HG03025 (cell line): ENCODE data around the gene ITGA1.

Source experiments
- ATAC-seq: cut with Tn5 transposase; IDR thresholded peaks from one replicate; pipeline ENCODE4 v1.9.1; 2021; ENCODE audit warnings: mild to moderate bottlenecking, moderate library complexity; ENCODE audit not compliant: unreplicated experiment, low FRiP score

The ITGA1 gene

GRCh38 chr5:52989781-52990527, 202.2 kb downstream of the ITGA1 start:
- peak; percentile 21 for ATAC-seq

GRCh38 chr5:52990528-52990925, 202.8 kb downstream of the ITGA1 start:
- no peak for ATAC-seq

GRCh38 chr5:52993367-52993766, 205.7 kb downstream of the ITGA1 start:
- ATAC-seq: no peak

DNA sequence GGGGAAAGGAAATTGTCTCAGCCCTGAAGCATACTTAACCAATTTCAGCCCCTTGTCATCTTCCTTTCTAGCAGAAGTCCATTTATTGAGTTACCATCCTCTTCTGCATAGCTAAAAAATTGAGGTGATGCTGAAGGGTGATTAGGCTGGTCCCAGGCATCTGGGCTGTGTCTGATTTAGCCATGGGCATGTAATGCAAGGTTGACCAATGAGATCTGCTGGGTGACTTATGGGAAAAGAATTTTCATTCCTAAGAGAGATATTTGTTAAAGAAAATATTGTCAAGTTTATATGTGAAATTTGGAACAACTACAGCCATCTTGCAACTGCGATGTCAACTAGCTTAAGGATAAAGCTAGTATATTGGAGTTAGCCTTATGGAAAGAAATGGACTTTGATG, 206.6 kb downstream of the ITGA1 start:
- no peak for ATAC-seq

DNA sequence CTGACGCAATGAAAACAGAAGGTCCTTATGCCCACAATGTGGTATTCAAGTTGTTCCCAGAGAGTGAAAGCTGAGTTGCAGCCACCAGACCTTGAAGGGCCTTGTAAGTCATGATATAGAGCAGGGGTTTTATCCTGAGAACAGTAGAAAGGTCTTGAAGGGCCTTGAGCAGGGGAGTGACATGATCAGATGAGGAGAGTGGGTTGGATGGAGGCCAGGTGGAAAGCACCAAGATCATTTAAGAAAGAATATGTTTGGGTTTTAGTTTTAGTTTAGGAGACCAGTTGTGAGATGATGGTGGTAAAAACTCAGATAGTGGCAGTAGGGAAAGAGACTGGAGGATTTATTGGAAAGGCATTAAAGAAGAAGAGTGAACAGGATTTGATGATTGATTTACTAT, 207.4 kb downstream of the ITGA1 start:
- ATAC-seq: no peak

GRCh38 chr5:52995914-52996313, 208.2 kb downstream of the ITGA1 start:
- ATAC-seq: no peak

GRCh38 chr5:52996979-52997378, 209.3 kb downstream of the ITGA1 start:
- ATAC-seq: no peak

GRCh38 chr5:52997424-52997823, 209.7 kb downstream of the ITGA1 start:
- no peak for ATAC-seq

DNA sequence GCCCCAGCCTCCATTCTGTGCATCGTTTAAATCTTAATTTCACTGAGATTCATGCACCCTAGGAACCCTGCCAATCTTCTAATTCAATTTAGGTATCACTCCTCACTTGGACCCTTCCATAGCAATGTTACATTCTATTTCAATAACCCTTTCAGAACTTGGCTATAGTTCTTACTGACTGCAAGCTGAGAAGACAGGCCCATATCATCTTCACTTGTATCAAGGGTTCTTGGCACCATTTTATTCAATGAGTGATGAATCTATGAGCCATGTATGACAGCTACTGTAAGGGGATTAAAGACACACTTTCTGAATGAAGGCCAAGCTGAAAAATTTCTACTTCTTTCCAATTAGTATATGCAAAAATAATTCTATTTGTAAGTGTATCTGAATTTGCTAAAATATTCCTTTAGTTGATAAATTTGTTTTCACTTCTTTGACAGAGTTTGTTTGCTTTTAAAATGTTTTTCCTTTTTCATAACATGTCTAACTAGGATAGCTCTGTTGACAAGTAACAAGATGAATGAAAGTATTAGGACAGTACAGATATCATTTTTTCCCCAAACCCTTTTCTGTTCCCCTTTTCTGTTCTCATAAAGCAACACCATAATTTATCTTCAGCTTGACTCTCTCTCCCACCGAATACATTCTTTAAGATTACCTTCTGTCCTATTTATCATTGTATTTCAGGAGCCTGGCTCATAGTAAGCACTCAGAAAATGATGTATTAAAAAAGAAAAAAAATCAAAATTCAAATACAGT, 211.0 kb downstream of the ITGA1 start:
- ATAC-seq: peak; percentile 89

GRCh38 chr5:52999344-52999949, 211.7 kb downstream of the ITGA1 start:
- ATAC-seq: no peak

DNA sequence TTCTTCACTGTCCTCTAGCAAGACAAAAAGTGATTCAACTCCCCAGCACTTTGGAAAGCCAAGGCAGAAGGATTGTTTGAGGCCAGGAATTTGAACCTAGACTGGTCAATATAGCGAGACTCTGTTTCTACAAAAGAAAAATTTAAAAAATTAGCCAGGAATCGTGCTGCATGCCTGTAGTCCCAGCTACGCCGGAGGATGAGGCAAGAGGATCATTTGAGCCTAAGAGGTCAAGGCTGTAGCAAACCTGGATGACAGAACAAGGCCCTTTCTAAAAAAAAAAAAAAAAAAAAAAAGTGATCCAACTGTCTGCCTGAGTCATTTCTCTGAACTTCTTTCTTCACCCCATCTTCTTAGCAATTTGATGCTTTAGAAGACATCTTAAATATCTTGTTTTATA, 213.8 kb downstream of the ITGA1 start:
- no peak for ATAC-seq

DNA sequence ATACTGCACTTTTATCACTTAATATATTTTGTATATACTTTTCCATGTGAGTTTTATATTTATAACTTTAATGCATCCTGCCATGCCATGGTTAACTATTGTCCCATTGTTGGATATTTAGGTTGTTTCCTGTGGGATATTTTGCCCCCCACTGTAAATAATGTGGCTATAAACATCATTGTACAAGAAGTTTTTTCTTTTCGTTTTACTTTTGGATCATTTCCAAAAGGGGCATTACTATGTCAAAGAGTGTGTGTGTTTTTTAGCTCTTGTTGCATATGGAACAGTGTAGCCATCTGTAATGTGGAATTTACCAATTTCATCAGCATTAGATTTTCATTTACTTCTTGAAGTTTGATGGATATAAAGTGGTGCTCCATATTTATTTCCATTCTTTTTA, 214.8 kb downstream of the ITGA1 start:
- ATAC-seq: no peak

DNA sequence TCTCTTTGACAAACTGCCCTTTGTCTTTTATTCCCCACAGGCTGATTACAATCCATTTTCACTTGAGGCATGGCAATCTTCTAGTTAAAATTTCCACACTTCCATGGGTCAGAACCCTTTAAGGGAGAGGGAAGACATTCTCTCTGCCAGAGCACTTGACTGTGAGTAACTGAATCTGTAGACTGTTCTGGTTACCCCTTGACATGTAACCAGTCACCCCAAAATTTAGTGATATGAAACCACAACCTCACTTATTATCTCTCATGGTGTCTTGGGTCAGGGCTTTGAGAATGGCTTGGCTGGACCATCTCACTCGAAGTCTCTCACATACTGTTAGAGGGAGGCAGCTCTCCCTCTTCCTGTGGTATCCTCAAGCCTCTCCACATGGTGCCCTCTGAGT, 215.4 kb downstream of the ITGA1 start:
- no peak for ATAC-seq

DNA sequence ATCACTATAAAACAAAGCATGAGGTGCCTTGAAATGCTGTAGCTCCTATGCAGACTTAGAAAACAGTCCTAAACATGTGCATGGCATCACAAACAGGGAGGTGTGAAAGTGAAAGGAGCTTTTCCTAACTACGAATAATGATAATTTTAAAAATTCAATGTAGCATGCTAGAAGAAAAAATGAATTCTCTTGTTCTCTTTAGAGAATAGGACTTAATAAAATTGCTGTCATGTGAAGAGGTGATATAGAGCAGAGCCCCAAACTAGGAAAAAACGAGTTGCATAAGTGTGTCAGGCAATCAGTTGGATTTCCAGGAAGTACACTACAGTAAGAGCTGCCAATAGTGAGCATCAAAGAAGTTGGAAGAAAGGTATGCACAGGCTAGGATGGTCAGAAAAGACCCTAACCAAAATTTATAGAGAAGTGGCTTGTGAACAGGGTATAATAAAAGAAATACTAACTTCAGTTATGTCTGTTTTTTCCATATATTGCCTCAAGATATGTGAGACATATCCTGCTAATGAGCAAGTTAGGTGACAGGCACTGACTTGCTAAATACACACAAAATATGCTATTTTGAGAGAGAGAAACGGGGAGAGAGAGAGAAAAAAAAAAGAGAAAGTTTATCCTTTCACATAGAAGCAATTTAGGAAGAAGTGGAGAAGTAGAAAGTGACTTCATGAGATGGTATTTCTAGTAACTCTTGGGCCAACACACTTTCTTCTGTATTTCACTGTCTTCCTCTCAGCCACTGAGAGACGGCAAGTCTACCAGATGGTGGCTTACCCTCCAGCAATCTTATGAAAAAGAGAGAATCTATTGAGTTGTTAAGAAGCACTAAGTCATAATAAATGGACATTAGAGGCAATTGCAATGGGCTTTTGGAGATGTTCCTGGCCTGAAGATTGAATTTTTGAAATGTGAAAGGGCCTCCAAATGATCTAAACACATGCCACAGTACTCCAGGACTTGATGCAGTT, 219.5 kb downstream of the ITGA1 start:
- ATAC-seq: no peak

GRCh38 chr5:53008751-53009150, 221.0 kb downstream of the ITGA1 start:
- ATAC-seq: peak; percentile 97
